ENCODE results near the gene ORM1. TPM values are rescaled to one million over a fixed set of nuclear protein-coding genes. Genes with fewer than 3 reads are reported as not detected.
A peak's percentile ranks its signal among the peaks of the same experiment; 100 is the strongest.

The ORM1 gene
- total RNA-seq, 1 donor from 2014 or later = not detected

GRCh38 chr9:114304416-114305188 lies 18.3 kb upstream of the ORM1 start:
- H3K9me3 Mint-ChIP-seq (ENCODE audit: low read depth) = no peaks in the 10 kb centered on the region
- no peaks in the 10 kb centered on the region for H3K4me1 Mint-ChIP-seq (ENCODE audit: low read depth)
- H3K27ac Mint-ChIP-seq (ENCODE audit: unreplicated experiment) = no peak overlapping the region
- H3K27me3 Mint-ChIP-seq (ENCODE audit: low read depth) = no peaks in the 10 kb centered on the region
- no peak overlapping the region for H3K4me3 Mint-ChIP-seq (ENCODE audit: unreplicated experiment)
- no peak for TF ChIP-seq CTCF (IDR thresholded peaks at IDR 0.05)
- DNase-seq (ENCODE audit: low spot score) = peak; percentile 44
- peaks cover 14% of the 10 kb centered on the region for H3K36me3 Mint-ChIP-seq (ENCODE audit: low read depth)

GRCh38 chr9:114307899-114308267 lies 15.0 kb upstream of the ORM1 start:
- TF ChIP-seq CTCF (IDR thresholded peaks at IDR 0.05) = no peak
- peaks cover 16% of the 10 kb centered on the region for H3K36me3 Mint-ChIP-seq (ENCODE audit: low read depth)
- H3K27ac Mint-ChIP-seq (ENCODE audit: unreplicated experiment) = no peak overlapping the region
- DNase-seq (ENCODE audit: low spot score) = no peak
- H3K4me1 Mint-ChIP-seq (ENCODE audit: low read depth) = no peaks in the 10 kb centered on the region
- no peaks in the 10 kb centered on the region for H3K27me3 Mint-ChIP-seq (ENCODE audit: low read depth)
- no peak overlapping the region for H3K4me3 Mint-ChIP-seq (ENCODE audit: unreplicated experiment)
- no peaks in the 10 kb centered on the region for H3K9me3 Mint-ChIP-seq (ENCODE audit: low read depth)

- Mint-ChIP-seq H3K4me1 (ENCODE audit: low read depth) (no peaks in the 10 kb centered on the region), H3K27ac (ENCODE audit: unreplicated experiment) (peak overlapping the region; percentile 12), H3K9me3 (ENCODE audit: low read depth) (no peaks in the 10 kb centered on the region), H3K27me3 (ENCODE audit: low read depth) (no peaks in the 10 kb centered on the region), H3K36me3 (ENCODE audit: low read depth) (peaks cover 16% of the 10 kb centered on the region), H3K4me3 (ENCODE audit: unreplicated experiment) (no peak overlapping the region)
- DNase-seq (ENCODE audit: low spot score) = peak; percentile 72
- TF ChIP-seq CTCF (IDR thresholded peaks at IDR 0.05) = no peak
Observed at GRCh38 chr9:114308361-114308950, 14.4 kb upstream of the ORM1 start.

- H3K27me3 Mint-ChIP-seq (ENCODE audit: low read depth) = no peaks in the 10 kb centered on the region
- H3K36me3 Mint-ChIP-seq (ENCODE audit: low read depth) = peaks cover 16% of the 10 kb centered on the region
- DNase-seq (ENCODE audit: low spot score) = peak; percentile 58
Observed at GRCh38 chr9:114309096-114309495, 13.8 kb upstream of the ORM1 start.

More at GRCh38 chr9:114309096-114309495, 13.8 kb upstream of the ORM1 start:
- Mint-ChIP-seq H3K9me3 (ENCODE audit: low read depth) (no peaks in the 10 kb centered on the region), H3K4me1 (ENCODE audit: low read depth) (no peaks in the 10 kb centered on the region), H3K27ac (ENCODE audit: unreplicated experiment) (no peak overlapping the region), H3K4me3 (ENCODE audit: unreplicated experiment) (no peak overlapping the region)
- no peak for TF ChIP-seq CTCF (IDR thresholded peaks at IDR 0.05)

Measured in chondrocyte (in vitro differentiated cells).